Fibroblast of peridontal ligament (primary cell): ENCODE data around the gene TSPAN2.

Experiments used
- DNase-seq: peaks from one replicate; pipeline ENCODE4 v3.0.0-alpha.2; 2010; ENCODE audit errors: extremely low read depth

Gene TSPAN2

GRCh38 chr1:115113766-115114165, 24.5 kb upstream of the TSPAN2 start:
- DNase-seq, result no peak

- DNase-seq, result no peak
Observed at GRCh38 chr1:115112496-115113375, 23.4 kb upstream of the TSPAN2 start.

- peak; percentile 81 for DNase-seq
Observed at GRCh38 chr1:115107516-115108260, 18.4 kb upstream of the TSPAN2 start.

- no peak for DNase-seq
Observed at GRCh38 chr1:115105831-115106230, 16.5 kb upstream of the TSPAN2 start.

GRCh38 chr1:115099693-115100050, 10.4 kb upstream of the TSPAN2 start:
- peak; percentile 39 for DNase-seq

GRCh38 chr1:115098979-115099692, 9.8 kb upstream of the TSPAN2 start:
- peak; percentile 71 for DNase-seq

- no peak for DNase-seq
Observed at GRCh38 chr1:115092175-115092574, 2.9 kb upstream of the TSPAN2 start.

- no peak for DNase-seq
Observed at GRCh38 chr1:115091572-115091971, 2.3 kb upstream of the TSPAN2 start.

- DNase-seq, result no peak
Observed at GRCh38 chr1:115090956-115091355, 1.7 kb upstream of the TSPAN2 start.

GRCh38 chr1:115090540-115090939, 1.2 kb upstream of the TSPAN2 start:
- no peak for DNase-seq

- no peak for DNase-seq
Observed at GRCh38 chr1:115090186-115090490, 835 bp upstream of the TSPAN2 start.

GRCh38 chr1:115088871-115089419, 358 bp downstream of the TSPAN2 start:
- no peak for DNase-seq

GRCh38 chr1:115088115-115088778, 1.1 kb downstream of the TSPAN2 start:
- DNase-seq, result no peak

GRCh38 chr1:115086176-115086830, 3.0 kb downstream of the TSPAN2 start:
- no peak for DNase-seq

GRCh38 chr1:115084902-115085511, 4.3 kb downstream of the TSPAN2 start:
- no peak for DNase-seq

- no peak for DNase-seq
Observed at GRCh38 chr1:115082949-115083348, 6.4 kb downstream of the TSPAN2 start.

- DNase-seq, result no peak
Observed at GRCh38 chr1:115078708-115079107, 10.6 kb downstream of the TSPAN2 start.

- no peak for DNase-seq
Observed at GRCh38 chr1:115077984-115078330, 11.3 kb downstream of the TSPAN2 start.

- DNase-seq, result no peak
Observed at GRCh38 chr1:115077286-115077983, 11.9 kb downstream of the TSPAN2 start.

GRCh38 chr1:115076384-115076915, 12.9 kb downstream of the TSPAN2 start:
- DNase-seq, result no peak
